Spinal cord (tissue), 10 donors: ENCODE results near the gene DIAPH1. TPM values are rescaled to one million over a fixed set of nuclear protein-coding genes. Genes with fewer than 3 reads are reported as not detected.

Experiments
- DNase-seq, 6 donors: peaks; one replicate each; pipeline versions ENCODE4 v3.0.0 to v3.0.0-alpha.2; 2013 to 2015; ENCODE audit warnings: low spot score in 6 of 6, low read depth in 4 of 6
- H3K27ac ChIP-seq: one replicate; pipeline ENCODE4 v1.5.1; 2013; ENCODE audit warnings: low read depth, low read length, control low read depth
- H3K27me3 ChIP-seq: one replicate; pipeline ENCODE4 v1.6.1; 2013; ENCODE audit warnings: low read length; ENCODE audit not compliant: control insufficient read depth, insufficient read depth
- H3K36me3 ChIP-seq: one replicate; pipeline ENCODE4 v1.6.1; 2013; ENCODE audit warnings: low read length; ENCODE audit not compliant: control insufficient read depth, insufficient read depth
- H3K4me1 ChIP-seq: one replicate; pipeline ENCODE4 v1.6.1; 2013; ENCODE audit warnings: low read length; ENCODE audit not compliant: control insufficient read depth, insufficient read depth
- H3K4me3 ChIP-seq: one replicate; pipeline ENCODE4 v1.5.1; 2013; ENCODE audit warnings: low read depth, low read length, control low read depth
- H3K9me3 ChIP-seq: one replicate; pipeline ENCODE4 v1.6.1; 2013; ENCODE audit warnings: low read length; ENCODE audit not compliant: control insufficient read depth, insufficient read depth
- WGBS: methylation state at CpG from one replicate; pipeline ENCODE4 v1.1.5; 2013; ENCODE audit warnings: missing lambda C conversion rate; ENCODE audit not compliant: insufficient coverage; 5-methylcytosine and 5-hydroxymethylcytosine counted together
- polyA plus RNA-seq, 2 donors: library from polyadenylated mRNA; unstranded; fragments of 120-200 nt; gene quantifications; one replicate each; pipeline ENCODE4 v1.2.1, GENCODE V29; 2013; ENCODE audit not compliant: insufficient read length in 2 of 2
- total RNA-seq, 2 donors: library from RNA; depleted of rRNA in 1 of 2; stranded (reverse); fragments of 120-200 nt in 1 of 2; fragments of >200 nt in 1 of 2; gene quantifications; one replicate each; pipeline versions ENCODE4 v1.2.3 to v1.2.4, GENCODE V29; 2013 to 2014
- donor health status: healthy.

Gene DIAPH1
- total and polyA plus RNA-seq, 4 donors = 23.6 to 44.4 (median 31.1) TPM

- H3K4me3 ChIP-seq = no peak overlapping the region
- H3K4me1 ChIP-seq = peaks cover 94% of the 10 kb centered on the region
- no peaks in the 10 kb centered on the region for H3K27me3 ChIP-seq
- H3K9me3 ChIP-seq = no peaks in the 10 kb centered on the region
- peak overlapping the region; percentile 42 for H3K27ac ChIP-seq
- peaks cover 63% of the 10 kb centered on the region for H3K36me3 ChIP-seq
- 38% methylated on average over 9 of the region's 13 CpGs for WGBS
- DNase-seq = no peak
These were observed 128.0 kb downstream of the DIAPH1 start for GRCh38 chr5:141490771-141491170.

DNA sequence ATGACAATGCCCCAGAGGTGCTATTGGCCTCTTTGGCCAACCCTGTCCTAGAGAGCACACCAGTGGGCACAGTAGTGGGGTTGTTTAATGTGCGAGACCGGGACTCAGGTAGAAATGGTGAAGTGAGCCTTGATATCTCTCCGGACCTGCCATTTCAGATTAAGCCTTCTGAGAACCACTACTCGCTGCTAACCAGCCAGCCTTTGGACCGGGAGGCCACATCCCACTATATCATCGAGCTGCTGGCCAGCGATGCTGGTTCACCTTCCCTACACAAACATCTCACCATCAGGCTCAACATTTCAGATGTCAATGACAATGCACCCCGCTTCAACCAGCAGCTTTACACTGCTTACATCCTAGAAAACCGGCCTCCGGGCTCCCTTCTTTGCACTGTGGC is 128.5 kb downstream of the DIAPH1 start:
- no peak overlapping the region for H3K4me3 ChIP-seq
- DNase-seq = no peak
- H3K9me3 ChIP-seq = no peaks in the 10 kb centered on the region
- peaks cover 63% of the 10 kb centered on the region for H3K36me3 ChIP-seq
- peak overlapping the region; percentile 72 for H3K27ac ChIP-seq
- no peaks in the 10 kb centered on the region for H3K27me3 ChIP-seq
- 73% methylated on average over 8 of the region's 10 CpGs for WGBS
- H3K4me1 ChIP-seq = peaks cover 95% of the 10 kb centered on the region

- WGBS = 79% methylated on average over 7 of the region's 10 CpGs
- Histone ChIP-seq H3K4me1 (peaks cover 95% of the 10 kb centered on the region), H3K4me3 (no peak overlapping the region), H3K27ac (peak overlapping the region; percentile 72), H3K27me3 (no peaks in the 10 kb centered on the region), H3K36me3 (peaks cover 58% of the 10 kb centered on the region), H3K9me3 (no peaks in the 10 kb centered on the region)
- DNase-seq = no peak
These were observed 129.0 kb downstream of the DIAPH1 start for GRCh38 chr5:141489841-141490240.

- Histone ChIP-seq H3K4me1 (peaks cover 91% of the 10 kb centered on the region), H3K4me3 (no peak within 1 kb of the TSS), H3K36me3 (peaks cover 55% of the 10 kb centered on the region), H3K9me3 (no peaks in the 10 kb centered on the region), H3K27me3 (no peaks in the 10 kb centered on the region), H3K27ac (peak within 1 kb of the TSS; percentile 72)
- WGBS = 17% methylated on average over 12 of the region's 14 CpGs
- DNase-seq = peak in 2 of 6 donors; percentile 67 to 70
These were observed 129.9 kb downstream of the DIAPH1 start, which contains the start of gene PCDHGC5 for GRCh38 chr5:141488591-141489561. Gene PCDHGC5, plus strand, starts transcription at chr5:141489081. Its CDS starts 160 bp downstream, at chr5:141489241.

DNA sequence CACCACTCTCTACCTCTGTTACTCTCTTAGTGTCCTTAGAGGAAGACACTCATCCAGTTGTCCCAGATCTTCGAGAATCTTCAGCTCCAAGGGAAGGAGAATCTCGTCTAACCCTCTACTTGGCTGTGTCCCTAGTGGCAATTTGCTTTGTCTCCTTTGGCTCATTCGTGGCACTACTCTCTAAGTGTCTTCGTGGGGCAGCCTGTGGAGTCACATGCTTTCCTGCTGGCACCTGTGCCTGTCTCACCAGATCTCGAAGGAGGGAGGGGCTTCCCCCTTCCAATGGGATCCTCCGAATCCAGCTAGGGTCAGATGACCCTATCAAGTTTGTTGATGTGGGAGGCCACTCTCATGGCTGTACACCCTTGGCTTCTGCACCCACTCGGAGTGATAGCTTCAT is 131.7 kb downstream of the DIAPH1 start:
- Histone ChIP-seq H3K27ac (peak overlapping the region; percentile 50), H3K9me3 (no peaks in the 10 kb centered on the region), H3K36me3 (peaks cover 48% of the 10 kb centered on the region), H3K4me1 (peaks cover 79% of the 10 kb centered on the region), H3K27me3 (no peaks in the 10 kb centered on the region), H3K4me3 (no peak overlapping the region)
- 61% methylated on average over 5 of the region's 7 CpGs for WGBS
- no peak for DNase-seq

- WGBS = 57% methylated on average over 9 of the region's 9 CpGs
These were observed 132.7 kb downstream of the DIAPH1 start for GRCh38 chr5:141486091-141486490.

GRCh38 chr5:141485321-141486055 is 133.3 kb downstream of the DIAPH1 start:
- Histone ChIP-seq H3K4me3 (peak overlapping the region; percentile 44), H3K27ac (peak overlapping the region; percentile 68), H3K27me3 (no peaks in the 10 kb centered on the region), H3K4me1 (peaks cover 68% of the 10 kb centered on the region), H3K9me3 (no peaks in the 10 kb centered on the region), H3K36me3 (peaks cover 32% of the 10 kb centered on the region)
- WGBS = 4% methylated on average over 36 of the region's 38 CpGs
- DNase-seq = peak in 2 of 6 donors; percentile 61 to 76

More at GRCh38 chr5:141486091-141486490, 132.7 kb downstream of the DIAPH1 start:
- Histone ChIP-seq H3K9me3 (no peaks in the 10 kb centered on the region), H3K36me3 (peaks cover 38% of the 10 kb centered on the region), H3K27me3 (no peaks in the 10 kb centered on the region), H3K4me3 (peak overlapping the region; percentile 44), H3K4me1 (peaks cover 74% of the 10 kb centered on the region), H3K27ac (peak overlapping the region; percentile 68)
- no peak for DNase-seq

- Histone ChIP-seq H3K27ac (peak within 1 kb of the TSS; percentile 68), H3K27me3 (no peaks in the 10 kb centered on the region), H3K4me3 (peak within 1 kb of the TSS; percentile 44), H3K4me1 (peaks cover 64% of the 10 kb centered on the region), H3K36me3 (peaks cover 25% of the 10 kb centered on the region), H3K9me3 (no peaks in the 10 kb centered on the region)
- DNase-seq = peak in 3 of 6 donors; percentile 85 to 97 (median 95)
- under 1% methylated on average over 29 of the region's 39 CpGs for WGBS
These were observed 134.0 kb downstream of the DIAPH1 start, which contains the start of gene PCDHGC4 for GRCh38 chr5:141484641-141485311. Gene PCDHGC4, plus strand, starts transcription at chr5:141485030. Its CDS starts 144 bp downstream, at chr5:141485174.

DNA sequence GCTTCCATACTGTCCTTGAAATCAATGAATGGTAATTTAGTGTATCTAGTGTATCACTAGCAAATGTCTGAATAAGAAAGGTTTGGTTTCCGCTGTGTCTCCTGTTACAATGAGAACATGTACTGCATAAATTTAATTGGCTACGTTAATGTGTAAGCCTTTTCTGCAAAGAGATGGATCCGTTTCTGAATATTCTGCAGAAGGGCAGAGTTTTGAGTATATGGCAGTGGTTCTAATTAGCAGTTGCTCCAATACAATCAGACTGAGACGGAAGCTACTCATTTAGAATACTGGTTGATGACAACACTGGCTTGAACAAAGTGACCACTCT is 134.5 kb downstream of the DIAPH1 start:
- no peak for DNase-seq
- H3K4me3 ChIP-seq = peak overlapping the region; percentile 44
- H3K9me3 ChIP-seq = no peaks in the 10 kb centered on the region
- WGBS = 0% methylated on average over 1 of the region's 4 CpGs
- H3K36me3 ChIP-seq = peaks cover 20% of the 10 kb centered on the region
- H3K4me1 ChIP-seq = peaks cover 61% of the 10 kb centered on the region
- H3K27me3 ChIP-seq = no peaks in the 10 kb centered on the region
- peak overlapping the region; percentile 68 for H3K27ac ChIP-seq
